ENCODE measurements around the gene EIF4G2. TPM values are rescaled to one million over a fixed set of nuclear protein-coding genes. Genes with fewer than 3 reads are reported as not detected.

EIF4G2 gene
- total and polyA plus RNA-seq, 2 of the 8 experiments (the other 6 are each of a cell fraction or from before 2014, with no cell fraction given): 438 to 964 TPM

GRCh38 chr11:10808553-10809372, at the start of gene EIF4G2 (continued):
- TF ChIP-seq JUN (IDR thresholded peaks at IDR 0.05; ENCODE audit: low read depth, low read length): no peak
- peak; percentile 85 for TF ChIP-seq KDM5A (IDR thresholded peaks at IDR 0.05; ENCODE audit: low read length)
- TF ChIP-seq CHD1 (IDR thresholded peaks at IDR 0.05; ENCODE audit: low read depth, low read length): no peak
- peak; percentile 100 for TF ChIP-seq POLR2AphosphoS5 (IDR thresholded peaks at IDR 0.05; ENCODE audit: low read depth, low read length)
- TF ChIP-seq BACH1 (IDR thresholded peaks at IDR 0.05; ENCODE audit: low read length): no peak
- peak; percentile 85 for TF ChIP-seq PHF8 (conservative IDR thresholded peaks at IDR 0.05; ENCODE audit: low read depth, low read length)
- no peak for TF ChIP-seq NANOG (IDR thresholded peaks at IDR 0.05; ENCODE audit: insufficient read depth, low read depth, low read length, poor library complexity, severe bottlenecking)
- TF ChIP-seq KDM4A (IDR thresholded peaks at IDR 0.05; ENCODE audit: low read depth, low read length, severe bottlenecking): no peak
- TF ChIP-seq CTCF (IDR thresholded peaks at IDR 0.05; ENCODE audit: control extremely low read depth in 1 of 3, insufficient read depth in 1 of 3, low read depth in 1 of 3, low read length in 3 of 3): no peak
- peak; percentile 92; the same call in 1 of the 2 replicates for TF ChIP-seq ATF2 (IDR thresholded peaks at IDR 0.05; ENCODE audit: low read length)
- no peak for TF ChIP-seq CBX5 (IDR thresholded peaks at IDR 0.05; ENCODE audit: low read depth, low read length)
- no peak for TF ChIP-seq HDAC6 (IDR thresholded peaks at IDR 0.05; ENCODE audit: low read depth, low read length)
- no peak for TF ChIP-seq CEBPB (IDR thresholded peaks at IDR 0.05; ENCODE audit: low read depth, low read length)

Measured in H1 (cell line).